Esophagus muscularis mucosa (tissue), 4 donors: Measurements from ENCODE around the gene TNK2. TPM values are rescaled to one million over a fixed set of nuclear protein-coding genes. Genes with fewer than 3 reads are reported as not detected.
"Not testable (repeated sequence)": the region's sequence is repeated elsewhere in the genome, so short reads cannot be mapped to it uniquely, and the experiment has no call there.

Source experiments
- DNase-seq: peaks from one replicate; pipeline ENCODE4 v3.0.0-alpha.2; 2017; ENCODE audit errors: extremely low spot score
- H3K27ac ChIP-seq, 4 donors: fragments of 200-600 bp; sonication (generic); replicated peaks in 1 of 4; 1 replicate in 3 of 4; 2 replicates in 1 of 4; pipeline ENCODE4 v1.5.1; 2016 to 2019; ENCODE audit warnings: mild to moderate bottlenecking in 1 of 4
- H3K27me3 ChIP-seq, 4 donors: fragments of 200-600 bp; sonication (generic); one replicate each; pipeline versions ENCODE4 v1.5.1 to v1.6.0; 2016 to 2019
- H3K36me3 ChIP-seq, 4 donors: fragments of 200-600 bp; sonication (generic); one replicate each; pipeline ENCODE4 v1.5.1; 2016 to 2019
- H3K4me1 ChIP-seq, 4 donors: fragments of 200-600 bp; sonication (generic); one replicate each; pipeline ENCODE4 v1.5.1; 2016 to 2019
- H3K4me3 ChIP-seq, 4 donors: fragments of 200-600 bp; sonication (generic); 1 replicate in 2 of 4; 2 replicates in 2 of 4; pipeline ENCODE4 v1.5.1; 2016 to 2019; ENCODE audit warnings: mild to moderate bottlenecking in 4 of 4, moderate library complexity in 1 of 4
- H3K9me3 ChIP-seq, 4 donors: fragments of 200-600 bp; sonication (generic); 1 replicate in 3 of 4; 2 replicates in 1 of 4; pipeline ENCODE4 v1.5.1; 2016 to 2019
- CTCF ChIP-seq, 3 experiments: fragments of 200-600 bp in 2 of 3; fragments of 450-650 bp in 1 of 3; sonication (generic) in 2 of 3; IDR thresholded peaks; one replicate each; pipeline ENCODE4 v1.5.1; 2017 to 2019; ENCODE audit warnings: antibody characterized with exemption in 3 of 3, mild to moderate bottlenecking in 2 of 3, moderate library complexity in 1 of 3
- EP300 ChIP-seq: sonication (generic); formaldehyde crosslinking; IDR thresholded peaks from one replicate; pipeline ENCODE4 v1.6.1; 2017; ENCODE audit warnings: antibody characterized with exemption
- POLR2A ChIP-seq: fragments of 450-650 bp; IDR thresholded peaks from one replicate; pipeline ENCODE4 v1.6.1; 2017; ENCODE audit warnings: antibody characterized with exemption, moderate library complexity, mild to moderate bottlenecking, low read depth
- POLR2AphosphoS5 ChIP-seq, 2 donors: sonication (generic); formaldehyde crosslinking; IDR thresholded peaks; one replicate each; pipeline ENCODE4 v1.6.1; 2017; ENCODE audit warnings: antibody characterized with exemption in 2 of 2
- WGBS: methylation state at CpG from one replicate; pipeline ENCODE4 v1.1.5; 2018; 5-methylcytosine and 5-hydroxymethylcytosine counted together
- intact Hi-C: fragments of 100-400 bp; cut with DNase I; formaldehyde crosslinking; loops from one replicate; pipeline ENCODE4 v1.15.1; 2023
- total RNA-seq, 4 donors: library from RNA; depleted of rRNA; stranded (reverse); fragments of >200 nt; gene quantifications; one replicate each; pipeline versions ENCODE4 v1.1.0 to v1.2.1, GENCODE V29; 2016

The TNK2 gene
- total RNA-seq, 4 donors from 2014 or later = 16.4 to 42.3 (median 28.3) TPM

DNA sequence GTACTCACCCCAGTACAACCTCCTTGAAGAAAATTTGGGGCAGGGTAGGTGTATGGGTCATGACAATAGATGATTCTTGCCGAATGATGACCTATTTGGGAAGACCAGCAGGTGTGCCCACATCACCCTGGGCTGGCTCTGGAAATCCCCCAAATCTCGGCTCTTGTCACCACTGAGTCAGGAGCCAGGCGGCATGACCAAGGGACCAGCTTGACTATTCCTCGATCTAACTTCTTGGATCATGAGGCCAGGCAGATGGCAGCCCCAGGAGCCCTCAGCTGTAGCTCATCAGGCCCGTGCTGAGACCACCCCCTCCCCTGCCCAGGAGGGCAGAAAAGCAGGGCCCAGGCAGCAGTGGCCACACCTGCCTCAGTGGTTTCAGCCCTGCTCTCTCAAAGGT is 87.5 kb downstream of the TNK2 start:
- peaks cover 0 to 4% (median 0%) of the 10 kb centered on the region in 4 donors for H3K4me1 ChIP-seq
- H3K4me3 ChIP-seq = no peak overlapping the region
- intact Hi-C loops = no loop called here
- no peaks in the 10 kb centered on the region for H3K36me3 ChIP-seq
- DNase-seq = no peak
- H3K27ac ChIP-seq = no peak overlapping the region
- WGBS = 88% methylated on average over 5 of the region's 5 CpGs
- H3K9me3 ChIP-seq = no peaks in the 10 kb centered on the region
- H3K27me3 ChIP-seq = peaks cover 0 to 25% (median 0%) of the 10 kb centered on the region in 4 donors
- no peak for TF ChIP-seq CTCF (IDR thresholded peaks at IDR 0.05)
- no peak for TF ChIP-seq POLR2A
- TF ChIP-seq EP300 = no peak
- TF ChIP-seq POLR2AphosphoS5 (IDR thresholded peaks at IDR 0.05) = no peak

DNA sequence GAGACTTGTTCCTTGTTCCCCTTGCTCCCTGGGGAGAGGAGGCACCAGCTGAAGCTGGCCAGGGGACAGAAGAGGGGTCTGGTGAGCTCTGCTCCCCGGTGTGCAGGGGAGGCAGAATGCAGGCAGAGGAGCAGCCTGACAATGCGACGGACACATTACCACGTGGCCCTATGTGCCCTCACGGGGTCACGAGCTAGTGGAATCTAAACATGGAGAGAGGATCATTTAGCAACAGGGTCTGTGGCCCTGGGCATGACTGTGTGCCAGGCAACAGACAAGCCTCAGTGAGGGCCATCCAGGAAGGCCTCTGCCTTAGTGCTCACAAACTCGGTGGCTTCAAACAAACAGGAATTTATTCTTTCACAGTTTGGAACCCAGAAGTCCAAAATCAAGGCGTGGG is 88.2 kb downstream of the TNK2 start:
- H3K27ac ChIP-seq = no peak overlapping the region
- no peak for DNase-seq
- no peaks in the 10 kb centered on the region for H3K9me3 ChIP-seq
- no peak overlapping the region for H3K4me3 ChIP-seq
- intact Hi-C loops = no loop called here
- 89% methylated on average over 8 of the region's 8 CpGs for WGBS
- H3K27me3 ChIP-seq = peaks cover 0 to 24% (median 0%) of the 10 kb centered on the region in 4 donors
- H3K4me1 ChIP-seq = peaks cover 0 to 4% (median 0%) of the 10 kb centered on the region in 4 donors
- H3K36me3 ChIP-seq = no peaks in the 10 kb centered on the region
- TF ChIP-seq POLR2AphosphoS5 (IDR thresholded peaks at IDR 0.05) = no peak
- no peak for TF ChIP-seq POLR2A
- TF ChIP-seq CTCF (IDR thresholded peaks at IDR 0.05) = no peak
- TF ChIP-seq EP300 = no peak

- H3K4me1 ChIP-seq = peaks cover 0 to 2% (median 0%) of the 10 kb centered on the region in 4 donors
- peaks cover 0 to 24% (median 0%) of the 10 kb centered on the region in 4 donors for H3K27me3 ChIP-seq
- intact Hi-C loops = no loop called here
- H3K36me3 ChIP-seq = no peaks in the 10 kb centered on the region
- TF ChIP-seq CTCF (IDR thresholded peaks at IDR 0.05) (no peak), EP300 (no peak), POLR2AphosphoS5 (IDR thresholded peaks at IDR 0.05) (no peak)
- no peak overlapping the region for H3K4me3 ChIP-seq
- no peak overlapping the region for H3K27ac ChIP-seq
- H3K9me3 ChIP-seq = no peaks in the 10 kb centered on the region
- 92% methylated on average over 20 of the region's 21 CpGs for WGBS
- DNase-seq = no peak
Measured at GRCh38 chr3:195818301-195818700, 90.0 kb downstream of the TNK2 start.

DNA sequence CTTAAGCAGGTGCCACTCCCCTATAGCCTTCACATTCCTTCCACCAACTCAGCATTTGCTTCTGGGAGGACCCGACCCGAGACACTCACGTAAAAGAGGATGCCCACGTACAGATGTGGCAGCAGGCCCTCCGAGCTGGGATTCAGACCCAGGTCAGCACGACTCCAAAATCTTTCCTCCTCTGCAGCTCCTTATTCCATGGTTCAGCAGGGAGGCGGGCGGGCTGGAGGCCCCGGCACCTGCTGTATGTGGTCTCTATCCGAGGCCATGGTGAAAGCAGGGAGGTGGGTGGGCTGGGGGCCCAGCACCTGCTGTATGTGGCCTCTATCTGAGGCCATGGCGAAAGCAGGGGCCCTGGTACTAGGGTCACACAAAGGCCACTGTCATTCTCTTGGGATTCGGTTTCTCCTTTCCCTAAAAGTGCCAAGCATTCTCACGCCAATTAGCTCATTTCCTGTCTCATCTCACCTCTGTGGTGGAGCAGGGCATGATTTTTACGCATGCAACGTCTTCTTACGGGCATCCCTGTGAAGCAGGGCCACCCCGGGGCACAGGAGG is 90.7 kb downstream of the TNK2 start:
- WGBS = 95% methylated on average over 17 of the region's 17 CpGs
- H3K9me3 ChIP-seq = no peaks in the 10 kb centered on the region
- no peak for TF ChIP-seq POLR2AphosphoS5 (IDR thresholded peaks at IDR 0.05)
- no peak for TF ChIP-seq EP300
- TF ChIP-seq CTCF (IDR thresholded peaks at IDR 0.05) = no peak
- TF ChIP-seq POLR2A = no peak
- DNase-seq = no peak
- intact Hi-C loops = no loop called here
- no peak overlapping the region for H3K27ac ChIP-seq
- no peaks in the 10 kb centered on the region for H3K4me1 ChIP-seq
- H3K36me3 ChIP-seq = no peaks in the 10 kb centered on the region
- H3K27me3 ChIP-seq = peaks cover 0 to 30% (median 0%) of the 10 kb centered on the region in 4 donors
- no peak overlapping the region for H3K4me3 ChIP-seq

GRCh38 chr3:195816276-195816913 is 92.0 kb downstream of the TNK2 start:
- H3K27ac ChIP-seq, intact Hi-C loops, H3K4me3 ChIP-seq, H3K4me1 ChIP-seq, DNase-seq, H3K36me3 ChIP-seq, H3K9me3 ChIP-seq: not testable (repeated sequence)
- peaks cover 0 to 35% (median 0%) of the 10 kb centered on the region in 4 donors for H3K27me3 ChIP-seq
- 94% methylated on average over 22 of the region's 23 CpGs for WGBS
